ENCODE measurements around the gene MEIKIN.

GRCh38 chr5:131789765-131790164, 155.7 kb downstream of the MEIKIN start:
- no peak for TF ChIP-seq POLR2A (IDR thresholded peaks at IDR 0.05)
- TF ChIP-seq, protein P1, sequence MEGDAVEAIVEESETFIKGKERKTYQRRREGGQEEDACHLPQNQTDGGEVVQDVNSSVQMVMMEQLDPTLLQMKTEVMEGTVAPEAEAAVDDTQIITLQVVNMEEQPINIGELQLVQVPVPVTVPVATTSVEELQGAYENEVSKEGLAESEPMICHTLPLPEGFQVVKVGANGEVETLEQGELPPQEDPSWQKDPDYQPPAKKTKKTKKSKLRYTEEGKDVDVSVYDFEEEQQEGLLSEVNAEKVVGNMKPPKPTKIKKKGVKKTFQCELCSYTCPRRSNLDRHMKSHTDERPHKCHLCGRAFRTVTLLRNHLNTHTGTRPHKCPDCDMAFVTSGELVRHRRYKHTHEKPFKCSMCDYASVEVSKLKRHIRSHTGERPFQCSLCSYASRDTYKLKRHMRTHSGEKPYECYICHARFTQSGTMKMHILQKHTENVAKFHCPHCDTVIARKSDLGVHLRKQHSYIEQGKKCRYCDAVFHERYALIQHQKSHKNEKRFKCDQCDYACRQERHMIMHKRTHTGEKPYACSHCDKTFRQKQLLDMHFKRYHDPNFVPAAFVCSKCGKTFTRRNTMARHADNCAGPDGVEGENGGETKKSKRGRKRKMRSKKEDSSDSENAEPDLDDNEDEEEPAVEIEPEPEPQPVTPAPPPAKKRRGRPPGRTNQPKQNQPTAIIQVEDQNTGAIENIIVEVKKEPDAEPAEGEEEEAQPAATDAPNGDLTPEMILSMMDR (IDR thresholded peaks at IDR 0.05) = no peak

Measured in ovary (tissue), 3 donors.